ENCODE data around the gene IGLL5. TPM values are rescaled to one million over a fixed set of nuclear protein-coding genes. Genes with fewer than 3 reads are reported as not detected.

The IGLL5 gene
- total RNA-seq, 3 donors from 2014 or later (not counting 1 experiment from before 2014, with no cell fraction given) = 0.38 to 124 (median 0.93) TPM

DNA sequence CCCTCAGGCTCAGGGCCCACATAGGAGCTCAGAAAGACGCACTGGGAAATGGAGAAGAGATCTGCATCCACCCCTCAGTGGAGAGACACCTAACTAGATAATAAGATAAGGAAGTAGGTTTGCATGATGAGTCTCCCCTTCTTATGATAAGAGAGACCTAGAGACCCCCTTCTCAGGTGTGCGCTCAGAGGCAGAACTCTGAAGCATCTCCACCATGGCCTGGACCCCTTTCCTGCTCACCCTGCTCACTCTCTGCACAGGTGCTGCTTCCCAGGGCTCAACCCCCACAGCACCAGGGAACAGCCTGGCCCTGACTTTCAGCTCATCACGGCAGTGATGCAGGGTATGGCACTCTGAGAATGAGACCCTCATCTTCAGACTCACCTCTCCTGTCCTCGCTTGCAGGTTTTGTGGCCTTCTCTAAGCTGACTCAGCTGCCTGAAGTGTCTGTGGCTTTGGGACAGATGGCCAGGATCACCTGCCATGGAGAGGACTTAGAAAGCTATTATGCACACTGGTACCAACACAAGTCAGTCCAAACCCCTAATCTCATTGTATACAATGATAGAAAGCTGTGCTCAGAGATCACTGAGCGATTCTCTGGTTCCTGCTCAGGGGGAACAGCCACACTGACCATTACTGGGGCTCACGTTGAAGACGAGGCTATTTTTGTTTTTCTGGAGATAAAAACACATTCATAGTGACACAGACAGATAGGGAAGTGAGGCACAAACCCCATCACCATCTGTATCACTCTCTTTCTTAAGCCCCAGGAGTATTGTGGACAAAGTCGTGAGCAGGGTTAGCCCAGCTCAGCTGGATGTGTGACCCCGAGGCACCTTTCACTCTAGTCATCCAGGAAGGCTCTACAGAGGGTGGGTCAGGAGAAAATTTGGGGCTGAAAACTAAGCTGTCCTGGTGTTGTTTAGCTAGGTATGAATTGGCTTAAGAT is 29.7 kb upstream of the IGLL5 start:
- H3K9me3 ChIP-seq (ENCODE audit: control insufficient read depth, insufficient read depth, low read length) = no peaks in the 10 kb centered on the region
- H3K4me3 ChIP-seq (ENCODE audit: low read length) = no peak overlapping the region
- ATAC-seq (no peak), DNase-seq (no peak)
- Mint-ChIP-seq H3K27ac (peak overlapping the region in 1 of 2 donors; percentile 77), H3K27me3 (ENCODE audit: low read depth in 2 of 2) (no peaks in the 10 kb centered on the region), H3K4me3 (no peak overlapping the region), H3K9me3 (no peaks in the 10 kb centered on the region), H3K36me3 (no peaks in the 10 kb centered on the region), H3K4me1 (peaks cover 28 to 40% of the 10 kb centered on the region in 2 donors)
- intact Hi-C loops (cut with micrococcal nuclease) = no loop called here
- no peak for TF ChIP-seq CTCF (IDR thresholded peaks at IDR 0.05)
- no peak overlapping the region for H3K27ac ChIP-seq (ENCODE audit: low read length)
- H3K36me3 ChIP-seq (ENCODE audit: control insufficient read depth, insufficient read depth, low read length) = no peaks in the 10 kb centered on the region
- peaks cover 16% of the 10 kb centered on the region for H3K4me1 ChIP-seq (ENCODE audit: control insufficient read depth, insufficient read depth, low read length)
- 78% methylated on average over 9 of the region's 9 CpGs for WGBS (ENCODE audit: insufficient coverage)
- H3K27me3 ChIP-seq (ENCODE audit: control insufficient read depth, insufficient read depth, low read length) = no peaks in the 10 kb centered on the region

GRCh38 chr22:22858559-22858937 is 29.1 kb upstream of the IGLL5 start:
- no peak for TF ChIP-seq CTCF (IDR thresholded peaks at IDR 0.05)
- ATAC-seq (no peak), DNase-seq (no peak)
- no peak overlapping the region for H3K4me3 ChIP-seq (ENCODE audit: low read length)
- H3K36me3 Mint-ChIP-seq = no peaks in the 10 kb centered on the region
- no peak overlapping the region for H3K4me3 Mint-ChIP-seq
- no peaks in the 10 kb centered on the region for H3K9me3 Mint-ChIP-seq
- intact Hi-C loops (cut with micrococcal nuclease) = no loop called here
- no peak overlapping the region for H3K27ac ChIP-seq (ENCODE audit: low read length)
- H3K4me1 ChIP-seq (ENCODE audit: control insufficient read depth, insufficient read depth, low read length) = peaks cover 16% of the 10 kb centered on the region
- no peak overlapping the region for H3K27ac Mint-ChIP-seq
- no peaks in the 10 kb centered on the region for H3K27me3 Mint-ChIP-seq (ENCODE audit: low read depth in 2 of 2)
- H3K4me1 Mint-ChIP-seq = peaks cover 31 to 39% of the 10 kb centered on the region in 2 donors
- 95% methylated on average over 2 of the region's 2 CpGs for WGBS (ENCODE audit: insufficient coverage)
- H3K9me3 ChIP-seq (ENCODE audit: control insufficient read depth, insufficient read depth, low read length) = no peaks in the 10 kb centered on the region
- no peaks in the 10 kb centered on the region for H3K36me3 ChIP-seq (ENCODE audit: control insufficient read depth, insufficient read depth, low read length)
- no peaks in the 10 kb centered on the region for H3K27me3 ChIP-seq (ENCODE audit: control insufficient read depth, insufficient read depth, low read length)

GRCh38 chr22:22863001-22863400 is 24.6 kb upstream of the IGLL5 start:
- no peak for TF ChIP-seq CTCF (IDR thresholded peaks at IDR 0.05)
- H3K27ac ChIP-seq (ENCODE audit: low read length) = no peak overlapping the region
- no peak for DNase-seq
- no peaks in the 10 kb centered on the region for H3K9me3 ChIP-seq (ENCODE audit: control insufficient read depth, insufficient read depth, low read length)
- H3K27me3 Mint-ChIP-seq (ENCODE audit: low read depth in 2 of 2) = no peaks in the 10 kb centered on the region
- no peaks in the 10 kb centered on the region for H3K36me3 ChIP-seq (ENCODE audit: control insufficient read depth, insufficient read depth, low read length)
- H3K9me3 Mint-ChIP-seq = peaks cover 0 to 4% of the 10 kb centered on the region in 2 donors
- 100% methylated on average over 2 of the region's 2 CpGs for WGBS (ENCODE audit: insufficient coverage)
- H3K4me3 Mint-ChIP-seq = no peak overlapping the region
- no peaks in the 10 kb centered on the region for H3K27me3 ChIP-seq (ENCODE audit: control insufficient read depth, insufficient read depth, low read length)
- peaks cover 26% of the 10 kb centered on the region for H3K4me1 ChIP-seq (ENCODE audit: control insufficient read depth, insufficient read depth, low read length)
- H3K36me3 Mint-ChIP-seq = no peaks in the 10 kb centered on the region
- intact Hi-C loops (cut with micrococcal nuclease) = no loop called here
- H3K4me1 Mint-ChIP-seq = peaks cover 43 to 45% of the 10 kb centered on the region in 2 donors
- peak overlapping the region in 1 of 2 donors; percentile 8 for H3K27ac Mint-ChIP-seq
- H3K4me3 ChIP-seq (ENCODE audit: low read length) = no peak overlapping the region
- ATAC-seq = no peak

Data from natural killer cell (primary cell).